GM10248 (cell line): ENCODE data around the gene TBC1D4.

Experiments used
- CTCF ChIA-PET: fragments of 300-600 bp; sonication (Branson Sonifier 250); formaldehyde crosslinking; extraction: SDS; loops from one replicate; lab custom pipeline; 2021; ENCODE audit warnings: antibody characterized with exemption; lab: Yijun Ruan, JAX
- POLR2A ChIA-PET: fragments of 350-650 bp; sonication (Branson Sonifier 250); formaldehyde crosslinking; extraction: SDS; loops from one replicate; lab custom pipeline; 2020; ENCODE audit warnings: antibody characterized with exemption; lab: Yijun Ruan, JAX
- DNase-seq: peaks from one replicate; pipeline ENCODE4 v3.0.0; 2012; ENCODE audit errors: extremely low spot score
- TF ChIP-seq, protein P1 (sequence below): IDR thresholded peaks from 2 replicates; pipeline ENCODE4 v1.5.1; 2012; ENCODE audit warnings: mild to moderate bottlenecking, low read depth; ENCODE audit errors: extremely low read depth, missing control alignments, control extremely low read depth

The TBC1D4 gene

DNA sequence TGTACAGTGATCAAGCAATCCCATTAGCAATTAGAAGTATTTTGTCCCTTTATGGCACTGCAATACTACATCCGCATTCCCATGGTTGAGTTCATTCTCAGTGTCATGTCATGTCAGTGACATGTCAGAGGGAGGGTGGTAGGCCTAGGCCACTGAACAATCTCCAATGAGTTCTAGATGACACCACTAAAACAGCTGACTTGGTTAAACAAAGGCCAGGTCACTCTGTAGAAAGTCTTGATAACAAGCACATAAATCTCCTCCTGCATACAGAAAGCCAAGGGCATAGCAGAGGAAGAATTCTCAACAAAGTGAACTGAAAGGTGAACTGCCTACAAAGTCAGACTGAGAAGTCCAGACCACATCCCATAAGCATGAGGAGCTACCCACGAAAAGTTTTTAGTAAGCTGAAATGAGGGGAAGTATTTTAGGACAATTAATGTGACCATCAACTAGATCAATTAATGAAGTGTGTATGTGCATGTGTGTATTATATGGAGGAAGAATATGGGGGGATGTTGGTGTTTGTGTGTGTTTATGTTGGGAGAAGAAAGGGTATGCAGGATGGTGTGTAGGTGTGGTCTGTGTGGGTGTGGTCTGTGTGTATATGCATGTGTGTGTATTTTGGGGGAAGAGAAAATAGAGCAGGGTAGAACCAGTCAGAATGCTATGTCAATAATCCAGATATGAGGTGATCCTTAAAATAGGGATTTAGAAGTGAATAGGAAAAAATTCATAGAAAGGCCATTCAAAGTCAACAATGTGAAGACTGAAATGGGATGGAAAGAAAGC, 67.7 kb downstream of the TBC1D4 start:
- CTCF ChIA-PET = interaction anchor here (0.7 to 4.2 kb wide), 5 partner anchors 10 to 1059 kb away, joined by 3 to 29 read pairs (median 3); partner anchors contain the start of gene TBC1D4
- DNase-seq = no peak
- POLR2A ChIA-PET = no interaction called here
- TF ChIP-seq, protein P1, sequence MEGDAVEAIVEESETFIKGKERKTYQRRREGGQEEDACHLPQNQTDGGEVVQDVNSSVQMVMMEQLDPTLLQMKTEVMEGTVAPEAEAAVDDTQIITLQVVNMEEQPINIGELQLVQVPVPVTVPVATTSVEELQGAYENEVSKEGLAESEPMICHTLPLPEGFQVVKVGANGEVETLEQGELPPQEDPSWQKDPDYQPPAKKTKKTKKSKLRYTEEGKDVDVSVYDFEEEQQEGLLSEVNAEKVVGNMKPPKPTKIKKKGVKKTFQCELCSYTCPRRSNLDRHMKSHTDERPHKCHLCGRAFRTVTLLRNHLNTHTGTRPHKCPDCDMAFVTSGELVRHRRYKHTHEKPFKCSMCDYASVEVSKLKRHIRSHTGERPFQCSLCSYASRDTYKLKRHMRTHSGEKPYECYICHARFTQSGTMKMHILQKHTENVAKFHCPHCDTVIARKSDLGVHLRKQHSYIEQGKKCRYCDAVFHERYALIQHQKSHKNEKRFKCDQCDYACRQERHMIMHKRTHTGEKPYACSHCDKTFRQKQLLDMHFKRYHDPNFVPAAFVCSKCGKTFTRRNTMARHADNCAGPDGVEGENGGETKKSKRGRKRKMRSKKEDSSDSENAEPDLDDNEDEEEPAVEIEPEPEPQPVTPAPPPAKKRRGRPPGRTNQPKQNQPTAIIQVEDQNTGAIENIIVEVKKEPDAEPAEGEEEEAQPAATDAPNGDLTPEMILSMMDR = no peak

DNA sequence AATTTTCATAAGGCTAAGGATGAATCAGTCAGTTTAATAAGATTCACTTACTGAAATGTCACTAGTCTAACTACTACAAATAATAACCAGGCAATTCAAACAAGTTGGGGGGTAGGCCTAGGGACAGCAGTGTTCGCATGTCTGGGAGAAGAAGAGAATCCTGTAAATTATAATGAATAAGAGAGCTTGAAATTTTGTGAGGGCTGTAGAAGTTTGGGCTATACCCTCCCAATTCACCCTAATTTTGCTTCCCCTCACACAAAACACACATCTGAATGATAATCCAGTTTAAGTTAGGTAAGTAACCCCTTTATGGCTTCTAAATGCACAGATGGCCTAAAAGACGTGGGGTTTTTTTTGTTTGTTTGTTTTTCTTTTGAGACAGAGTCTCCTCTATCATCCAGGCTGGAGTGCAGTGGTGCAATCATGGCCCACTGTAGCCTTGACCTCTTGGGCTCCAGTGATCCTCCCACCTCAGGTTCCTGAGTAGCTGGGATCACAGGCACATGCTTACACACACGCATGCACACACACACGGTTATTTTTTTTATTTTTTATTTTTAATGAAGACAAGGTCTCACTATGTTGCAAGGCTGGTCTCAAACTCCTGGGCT, 69.9 kb downstream of the TBC1D4 start:
- ChIA-PET CTCF (interaction anchor here (1.5 to 1.7 kb wide), 2 partner anchors 10 to 70 kb away, joined by 3 to 8 read pairs; partner anchors contain the start of gene TBC1D4), POLR2A (no interaction called here)
- DNase-seq = no peak
- TF ChIP-seq, protein P1 = no peak

DNA sequence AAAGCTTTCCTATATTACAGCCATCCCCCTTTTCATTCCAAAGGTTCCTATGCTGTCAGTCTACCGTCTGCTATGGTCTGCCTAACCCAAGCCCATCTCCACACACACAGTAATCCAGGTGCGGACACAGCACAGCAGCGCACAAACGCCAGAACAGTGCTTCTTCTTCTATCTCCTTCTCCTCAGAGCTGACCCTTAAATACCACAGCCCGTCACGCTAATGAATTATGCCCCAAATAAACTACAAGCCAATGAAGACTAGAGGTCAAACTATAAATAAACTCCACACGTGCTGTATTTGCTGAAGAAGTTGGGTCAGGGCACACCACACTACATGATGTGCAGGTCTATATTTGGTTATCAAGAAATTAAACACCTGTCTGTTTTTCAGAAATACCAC, 71.8 kb downstream of the TBC1D4 start:
- no peak for DNase-seq
- TF ChIP-seq, protein P1 = no peak
- CTCF ChIA-PET = interaction anchor here (1.0 to 1.2 kb wide), 4 partner anchors 9 to 37 kb away, joined by 3 to 5 read pairs (median 4); no protein-coding TSS in a partner anchor
- POLR2A ChIA-PET = no interaction called here

DNA sequence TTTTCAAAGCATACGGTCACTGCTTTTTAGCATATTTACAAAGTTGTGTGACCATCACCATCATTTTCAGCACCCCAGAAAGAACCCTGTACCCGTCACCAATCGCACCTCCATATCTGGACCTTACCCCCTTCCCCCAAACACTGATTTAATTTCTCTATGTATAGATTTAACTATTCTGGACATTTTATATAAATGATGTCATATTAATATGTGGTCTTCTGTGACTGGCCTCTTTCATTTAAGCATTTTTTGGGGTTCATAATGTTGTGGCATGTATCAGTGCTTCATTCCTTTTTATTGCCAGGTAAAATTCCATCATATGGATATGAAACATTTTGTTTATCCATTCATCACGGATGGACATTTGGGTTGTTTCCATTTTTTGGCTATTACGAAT, 74.0 kb downstream of the TBC1D4 start:
- POLR2A ChIA-PET = no interaction called here
- TF ChIP-seq, protein P1 = no peak
- CTCF ChIA-PET = interaction anchor here (0.7 kb wide), 1 partner anchor 506 kb away, joined by 3 read pairs; no protein-coding TSS in a partner anchor

DNA sequence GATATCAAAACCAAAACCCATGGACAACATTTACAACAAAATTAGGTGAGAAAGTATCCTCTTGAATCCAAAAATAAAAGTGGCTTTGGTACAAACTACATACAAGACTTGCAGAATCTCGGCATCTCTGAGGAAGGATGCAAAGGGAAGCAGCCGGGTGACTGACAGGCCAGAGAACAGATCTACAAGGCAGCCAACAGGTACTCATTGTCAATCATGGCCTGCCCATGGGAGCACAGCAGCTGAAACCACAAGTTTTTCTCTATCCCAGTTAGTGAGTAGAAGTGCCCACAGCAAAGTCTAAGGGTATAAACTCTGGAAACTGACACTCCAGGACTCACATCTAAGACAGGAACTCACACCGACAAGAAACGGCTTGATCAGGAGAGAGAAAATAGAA, 74.5 kb downstream of the TBC1D4 start:
- no peak for DNase-seq
- POLR2A ChIA-PET = no interaction called here
- CTCF ChIA-PET = interaction anchor here (0.7 kb wide), 1 partner anchor 506 kb away, joined by 3 read pairs; no protein-coding TSS in a partner anchor
- TF ChIP-seq, protein P1 = no peak

More for the DNA sequence above, 74.0 kb downstream of the TBC1D4 start:
- no peak for DNase-seq

DNA sequence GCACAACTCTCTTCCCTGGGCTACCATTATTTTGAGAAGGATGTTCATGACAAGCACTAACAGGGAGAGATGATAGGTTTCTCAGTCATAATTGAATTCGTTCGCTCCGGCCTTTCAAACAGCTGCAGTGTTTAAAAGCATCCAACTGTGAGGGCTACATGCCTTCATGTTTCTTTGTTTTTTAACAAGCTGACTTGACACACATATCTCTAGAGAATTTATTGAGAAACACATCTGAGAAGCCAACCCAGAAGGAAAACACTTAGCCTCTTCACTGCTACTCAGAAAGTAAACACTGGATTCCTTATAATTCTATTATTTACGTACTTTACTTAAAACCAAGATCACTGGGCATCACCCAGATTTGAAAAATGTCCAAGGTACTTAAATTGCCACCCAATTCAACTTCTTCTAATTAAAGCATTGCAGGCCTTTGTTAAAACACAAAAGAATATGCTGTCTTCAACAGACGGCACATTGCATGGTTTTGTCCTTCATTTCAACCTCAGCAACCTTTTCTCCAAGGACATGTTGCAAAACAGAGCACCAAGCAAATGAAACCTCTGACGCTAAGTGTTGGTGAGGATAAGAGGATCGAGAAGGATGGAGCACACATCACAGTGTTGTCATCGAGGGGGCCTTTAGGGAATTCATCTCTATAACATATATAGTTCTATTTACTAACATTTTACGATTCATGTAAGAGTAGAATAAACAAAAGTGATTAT, 75.8 kb downstream of the TBC1D4 start:
- POLR2A ChIA-PET = no interaction called here
- TF ChIP-seq, protein P1 = no peak
- no peak for DNase-seq
- CTCF ChIA-PET = interaction anchor here (1.1 to 5.9 kb wide), 3 partner anchors 9 to 19 kb away, joined by 3 to 29 read pairs (median 3); no protein-coding TSS in a partner anchor
